Measurements from ENCODE around the gene PRR15.

PRR15 gene

DNA sequence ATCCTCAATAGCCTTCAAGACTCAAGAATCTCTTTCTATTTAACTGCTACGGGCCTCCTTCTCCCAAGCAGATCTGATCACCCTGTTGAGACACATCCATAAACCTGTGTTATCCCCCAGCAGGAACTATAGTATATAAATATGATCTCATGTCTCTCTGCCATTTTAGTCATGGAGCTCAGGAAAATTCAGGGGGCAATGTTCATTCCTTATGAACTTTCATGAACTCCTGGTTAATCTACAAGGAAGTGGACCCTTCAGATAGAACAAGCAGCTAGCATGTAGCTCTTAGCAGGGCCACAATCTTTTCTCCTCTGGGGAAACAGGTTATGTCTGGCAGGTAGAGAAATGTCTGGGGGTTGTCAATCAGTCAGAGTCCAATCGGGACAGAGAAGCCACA is 8.9 kb downstream of the PRR15 start:
- no peak for DNase-seq

DNA sequence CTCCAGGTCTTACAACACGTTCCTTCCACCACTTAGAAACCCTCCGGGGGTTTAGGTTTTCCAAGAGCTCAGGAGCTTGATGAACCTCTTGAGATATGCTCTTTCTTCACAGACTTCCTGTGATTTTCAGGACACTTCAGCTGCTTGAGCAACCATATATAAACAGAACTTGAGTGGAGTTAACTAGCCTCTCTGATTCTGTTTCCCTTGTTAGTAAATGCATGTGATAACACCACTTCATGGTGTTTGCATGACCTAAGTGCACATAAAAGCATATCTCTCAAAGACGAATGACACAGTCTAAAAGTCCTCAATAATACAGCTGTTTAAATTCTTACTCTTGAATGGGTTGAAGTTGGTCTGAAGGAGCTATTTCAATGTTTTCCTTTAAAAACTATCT is 9.9 kb downstream of the PRR15 start:
- DNase-seq, result no peak

DNA sequence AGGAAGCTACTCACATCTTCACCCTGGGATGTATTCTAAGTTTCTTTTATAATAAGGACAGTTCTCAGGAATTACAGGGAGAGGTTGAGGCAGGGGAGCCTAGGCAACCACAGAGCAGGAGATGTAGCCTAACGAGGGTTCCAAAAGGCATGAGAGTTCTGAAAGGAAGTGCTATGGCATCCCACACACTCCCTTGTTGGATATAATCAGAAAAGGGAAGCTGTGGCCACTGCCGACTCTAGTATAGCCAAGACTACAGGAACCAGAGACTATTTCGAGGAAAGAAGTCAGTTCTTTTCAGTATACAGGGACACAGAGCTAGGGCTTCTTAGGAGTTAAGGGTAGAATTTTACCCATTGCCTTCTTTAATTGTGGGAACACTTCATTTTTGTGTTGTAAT is 11.0 kb downstream of the PRR15 start:
- no peak for DNase-seq

DNA sequence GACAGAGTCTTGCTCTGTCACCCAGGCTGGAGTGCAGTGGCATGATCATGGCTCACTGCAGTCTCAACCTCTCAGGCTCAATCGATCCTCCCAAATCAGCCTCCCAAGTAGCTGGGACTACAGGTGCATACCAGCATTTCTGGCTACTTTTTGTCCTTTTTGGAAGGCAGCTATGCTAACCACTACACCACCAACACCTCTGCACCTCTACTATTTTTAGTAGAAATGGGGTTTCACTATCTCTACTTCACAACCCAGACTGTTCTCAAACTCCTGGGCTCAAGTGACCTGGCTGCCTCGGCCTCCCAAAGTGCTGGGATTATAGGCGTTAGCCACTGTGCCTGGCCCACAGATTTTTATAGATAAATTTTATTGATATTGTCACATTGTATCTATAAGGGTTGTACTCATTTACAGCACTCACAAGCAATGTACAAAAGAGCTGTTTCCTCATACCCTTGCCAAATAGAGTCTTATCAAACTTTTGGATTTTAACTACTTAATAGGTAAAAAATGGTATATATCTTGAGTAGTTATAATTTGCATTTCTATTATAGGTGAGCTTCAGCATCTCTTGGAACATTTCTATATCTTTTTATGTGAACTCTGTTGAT is 23.7 kb downstream of the PRR15 start:
- DNase-seq, result no peak

DNA sequence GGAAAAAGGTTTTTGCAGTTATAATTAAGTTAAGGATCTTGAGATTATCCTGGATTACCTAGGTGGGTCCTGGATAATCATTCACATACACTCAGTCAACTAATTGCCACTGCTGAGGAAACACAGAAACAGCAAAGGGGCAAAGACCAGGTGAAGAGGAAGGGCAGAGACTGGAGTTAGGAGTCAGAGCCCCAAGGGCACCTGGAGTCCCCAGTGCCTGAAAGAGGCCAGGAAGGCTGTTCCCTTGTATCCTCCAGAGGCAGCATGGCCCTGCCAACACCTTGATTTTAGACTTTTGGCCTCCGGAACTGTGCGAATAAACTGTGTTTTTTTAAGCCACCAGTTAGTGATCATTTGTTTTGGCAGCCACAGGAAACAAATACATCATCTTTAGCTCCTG is 24.6 kb downstream of the PRR15 start:
- DNase-seq, result no peak

DNA sequence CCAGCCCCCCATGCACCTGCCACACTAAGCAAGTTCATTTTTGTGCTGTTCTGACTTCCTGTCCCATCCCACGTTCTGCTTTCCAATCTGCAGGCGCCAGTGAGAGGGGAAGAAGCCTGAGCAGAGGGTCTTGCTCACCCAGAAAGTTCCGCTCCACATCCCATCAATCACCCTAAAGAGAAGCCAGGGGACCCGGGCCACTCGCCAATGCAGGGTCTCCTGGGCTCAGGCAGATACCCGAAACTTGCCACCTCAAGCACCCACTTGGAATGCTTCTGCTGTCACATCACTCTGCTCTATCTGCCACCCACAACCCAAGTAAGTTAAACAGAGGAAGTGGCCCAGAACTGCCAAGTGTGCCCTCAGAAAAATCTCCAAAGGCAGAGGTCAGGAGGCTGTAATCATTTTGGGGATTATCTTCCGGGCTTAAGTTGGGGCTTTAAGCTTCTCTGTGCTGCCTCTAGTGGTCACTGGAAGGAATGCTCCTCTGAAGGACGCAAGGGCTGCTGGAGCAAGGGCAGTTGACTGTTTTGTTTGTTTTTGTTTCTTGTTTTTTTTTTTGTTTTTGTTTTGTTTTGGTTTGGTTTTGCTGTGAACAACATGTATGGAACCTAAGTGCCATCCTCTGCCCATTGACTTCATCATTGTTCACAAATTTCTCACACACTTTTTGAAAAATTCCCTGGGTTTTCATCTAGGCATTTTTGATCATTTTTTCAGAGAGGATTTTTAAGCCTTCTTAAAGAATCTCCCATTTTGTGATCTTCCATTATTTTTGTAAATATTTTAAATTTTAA is 25.5 kb downstream of the PRR15 start:
- DNase-seq, result no peak

DNA sequence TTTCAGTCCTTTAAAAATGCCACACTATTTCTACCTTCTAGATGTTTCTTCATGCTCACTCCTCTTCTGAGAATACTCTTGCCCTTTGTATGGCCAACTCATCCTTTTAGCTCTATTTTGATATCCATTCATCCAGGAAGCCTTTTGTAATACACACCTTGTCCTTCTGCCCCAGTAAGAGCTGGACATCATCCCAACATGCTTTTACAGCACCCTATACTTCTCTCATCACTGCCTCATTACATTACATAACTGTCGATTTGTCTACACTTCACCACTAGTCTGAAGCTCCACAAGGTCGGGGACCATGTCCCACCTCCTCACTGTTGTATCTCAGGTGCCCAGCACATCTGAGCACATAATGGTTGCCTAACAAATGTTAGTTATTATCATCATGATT is 29.2 kb downstream of the PRR15 start:
- no peak for DNase-seq

DNA sequence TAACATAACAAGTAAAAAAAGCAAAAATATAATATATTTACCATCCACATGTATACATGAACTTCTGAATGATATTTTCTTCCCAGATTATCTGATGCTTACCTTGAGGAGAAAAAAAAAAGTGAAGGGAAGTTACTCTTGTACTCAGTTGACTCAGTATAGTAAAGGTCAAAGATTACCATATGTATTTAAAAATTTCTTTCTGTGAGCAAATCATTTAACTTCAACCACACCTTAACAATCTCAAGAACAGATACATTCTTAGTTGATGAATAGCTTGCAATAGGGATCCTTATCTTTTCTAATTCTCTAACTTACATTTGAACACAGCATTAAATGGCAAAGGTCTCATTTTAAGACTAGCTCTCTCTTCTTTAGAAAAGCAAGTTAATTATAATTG is 29.8 kb downstream of the PRR15 start:
- DNase-seq, result no peak

DNA sequence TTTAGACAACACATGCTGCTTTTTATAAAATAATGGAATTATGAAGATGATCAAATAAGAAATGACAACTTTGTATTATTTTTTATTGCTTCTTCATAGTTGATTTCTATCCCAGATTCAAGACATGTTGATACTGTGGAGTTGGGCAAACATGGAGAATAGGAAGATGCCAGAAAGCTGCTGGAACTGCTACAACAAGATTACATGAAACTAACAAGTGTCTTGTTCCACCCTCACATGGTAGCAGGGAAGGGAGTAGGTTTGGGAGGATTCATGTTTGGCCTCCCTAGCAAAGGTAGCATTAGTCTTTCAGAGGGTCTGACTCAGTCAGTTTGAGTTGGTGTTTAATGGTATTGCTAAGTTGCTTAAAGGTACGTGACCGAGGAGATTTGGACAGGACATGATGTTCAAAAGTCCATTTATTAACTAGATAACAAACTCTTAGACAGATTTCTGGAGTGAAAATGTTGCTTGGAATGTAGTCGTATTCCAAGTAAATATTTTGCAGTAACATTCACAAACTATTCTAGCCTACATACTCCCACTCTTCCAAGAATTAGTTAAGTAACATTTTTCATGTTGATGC is 33.1 kb downstream of the PRR15 start:
- DNase-seq, result no peak

DNA sequence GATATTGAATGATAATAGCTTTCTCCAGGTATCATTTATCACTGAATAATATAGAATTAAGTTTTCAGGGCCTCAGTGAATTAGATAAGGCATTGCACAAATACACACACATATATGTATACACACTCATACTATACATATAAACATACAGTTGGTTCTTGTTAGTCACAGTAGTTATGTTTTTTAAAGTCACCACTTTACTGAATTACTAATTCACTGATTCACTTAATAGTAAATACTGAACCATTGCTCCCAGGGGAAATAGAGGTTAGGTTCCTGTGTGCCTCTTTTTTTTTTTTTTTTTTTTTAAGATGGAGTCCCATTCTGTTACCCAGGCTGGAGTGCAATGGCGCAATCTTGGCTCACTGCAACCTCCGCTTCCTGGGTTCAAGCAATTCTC is 33.6 kb downstream of the PRR15 start:
- DNase-seq, result no peak

DNA sequence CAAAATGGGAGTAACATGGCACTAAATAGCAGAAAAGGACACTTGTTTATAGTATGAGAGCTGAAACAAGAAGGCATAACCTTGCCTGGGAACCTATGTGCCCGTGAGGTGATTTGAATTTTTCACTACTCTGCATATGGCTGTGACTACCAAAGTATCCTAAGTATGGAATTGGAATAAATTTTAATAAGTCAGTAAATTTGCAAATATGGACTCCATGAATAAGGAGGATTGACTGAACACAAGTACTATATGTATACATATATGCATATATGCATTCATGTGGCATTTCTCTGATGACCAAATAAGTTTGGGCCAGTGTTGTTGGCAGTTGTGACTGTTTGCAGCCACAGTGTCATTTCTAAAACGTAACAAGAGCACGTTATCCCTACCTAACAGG is 34.5 kb downstream of the PRR15 start:
- DNase-seq, result no peak

DNA sequence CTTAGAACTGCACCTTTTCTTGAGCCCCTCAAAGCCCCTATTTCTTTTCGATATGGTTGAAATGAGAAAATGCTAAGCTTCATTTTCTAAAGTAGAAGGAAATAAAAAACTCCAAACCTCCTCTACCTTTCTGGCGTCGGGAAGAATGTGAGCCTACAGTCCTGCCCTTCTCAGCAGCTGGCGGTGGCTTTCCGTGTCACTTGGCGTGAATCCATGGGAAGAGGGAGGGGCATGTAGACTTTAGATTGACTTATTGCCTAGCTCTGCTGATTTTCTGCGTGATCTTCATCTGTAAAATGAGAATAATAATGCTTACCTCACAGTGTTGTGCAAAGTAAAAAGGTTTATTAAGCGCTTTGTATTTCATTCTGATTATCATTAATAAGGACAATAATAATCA is 35.0 kb downstream of the PRR15 start:
- DNase-seq, result no peak

DNA sequence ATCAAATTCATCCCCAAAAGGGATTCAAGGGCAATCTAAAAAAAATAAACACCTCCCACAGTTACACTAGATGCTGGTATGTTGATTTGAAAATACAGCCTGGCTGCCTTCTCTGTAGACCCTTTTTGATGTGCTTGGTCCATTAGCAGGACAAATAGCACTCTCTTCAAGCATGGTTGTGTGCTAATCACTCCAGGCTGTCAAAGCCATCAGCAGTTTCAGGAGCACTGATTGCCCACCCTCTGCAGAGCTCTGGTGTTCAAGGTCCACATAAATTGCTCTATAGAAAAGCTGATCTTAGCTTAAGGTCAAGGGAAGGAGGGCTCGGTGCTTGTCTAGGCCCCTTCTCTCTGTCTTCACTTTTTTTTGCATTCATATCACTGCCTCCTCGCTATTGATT is 35.4 kb downstream of the PRR15 start:
- DNase-seq, result no peak

DNA sequence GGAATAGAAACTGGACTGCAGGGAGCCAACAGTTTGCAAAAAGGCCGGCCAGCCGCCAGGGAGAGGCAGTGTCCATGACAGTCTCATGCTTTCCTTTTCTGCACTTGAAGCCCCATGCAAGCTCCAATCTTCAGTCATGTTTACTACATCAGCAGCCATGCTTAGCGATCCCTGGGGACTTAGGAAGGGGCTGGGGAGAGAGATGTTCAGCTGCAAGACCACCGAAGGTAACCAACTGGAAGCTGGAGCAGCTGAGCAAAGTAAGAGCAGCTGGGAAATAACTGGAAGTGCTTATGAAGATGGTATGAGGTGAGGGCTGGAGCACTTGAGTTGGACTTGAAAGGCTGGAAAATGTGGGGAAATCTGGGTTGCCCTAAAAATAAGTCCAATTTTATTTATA is 37.0 kb downstream of the PRR15 start:
- DNase-seq, result no peak

DNA sequence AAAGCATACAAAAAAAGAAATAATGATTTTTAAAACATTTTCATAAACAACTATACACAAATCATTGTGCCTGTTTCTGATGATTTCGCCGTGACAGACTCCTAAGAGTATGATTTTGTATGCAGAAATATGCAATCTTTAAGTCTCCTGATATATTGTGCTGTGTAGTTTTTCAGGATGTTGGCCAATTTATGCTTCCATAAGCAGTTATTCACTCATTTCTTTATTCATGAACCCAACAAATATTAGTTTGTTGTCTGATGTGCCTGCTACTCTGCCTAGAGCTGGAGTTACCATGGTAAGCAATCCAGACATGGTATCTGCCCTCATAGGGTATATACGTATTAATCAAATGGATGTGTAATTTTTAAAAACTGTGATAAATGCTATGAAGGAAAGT is 40.4 kb downstream of the PRR15 start:
- no peak for DNase-seq

DNA sequence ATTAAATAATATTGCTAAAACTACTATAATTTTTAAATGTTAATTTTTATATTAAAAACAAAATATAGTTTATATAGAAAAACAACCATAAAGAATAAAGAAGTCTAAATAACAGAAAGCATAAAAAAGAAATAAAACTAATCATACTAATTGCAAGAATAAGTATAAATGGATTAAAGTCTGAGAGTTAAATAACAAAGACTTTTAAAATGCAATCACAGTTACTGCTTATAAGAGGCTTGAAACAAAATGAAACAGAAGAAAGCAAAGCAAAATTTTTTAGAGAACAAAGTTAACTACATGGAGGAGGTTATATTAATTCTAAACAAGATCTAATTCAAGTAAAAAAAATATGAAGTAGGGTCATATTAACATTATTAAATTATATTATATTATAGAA is 41.1 kb downstream of the PRR15 start:
- no peak for DNase-seq

DNA sequence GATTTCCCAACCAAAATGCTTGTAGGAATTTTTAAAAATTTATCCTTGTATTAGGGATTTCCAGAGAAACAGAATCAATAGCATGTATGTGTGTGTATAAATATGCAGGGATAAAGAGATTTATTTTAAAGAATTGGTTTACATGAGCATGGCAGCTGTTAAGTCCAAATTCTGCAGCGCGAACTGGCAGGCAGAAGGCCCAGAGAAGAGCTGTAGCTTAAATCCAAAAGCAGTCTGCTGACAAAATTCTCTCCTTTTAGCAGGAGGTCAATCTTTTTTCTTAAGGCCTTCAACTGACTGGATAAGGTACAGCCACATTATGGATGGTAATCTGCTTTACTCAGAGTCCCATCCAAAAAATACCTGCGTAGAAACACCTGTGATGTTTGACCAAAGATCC is 42.0 kb downstream of the PRR15 start:
- no peak for DNase-seq

DNA sequence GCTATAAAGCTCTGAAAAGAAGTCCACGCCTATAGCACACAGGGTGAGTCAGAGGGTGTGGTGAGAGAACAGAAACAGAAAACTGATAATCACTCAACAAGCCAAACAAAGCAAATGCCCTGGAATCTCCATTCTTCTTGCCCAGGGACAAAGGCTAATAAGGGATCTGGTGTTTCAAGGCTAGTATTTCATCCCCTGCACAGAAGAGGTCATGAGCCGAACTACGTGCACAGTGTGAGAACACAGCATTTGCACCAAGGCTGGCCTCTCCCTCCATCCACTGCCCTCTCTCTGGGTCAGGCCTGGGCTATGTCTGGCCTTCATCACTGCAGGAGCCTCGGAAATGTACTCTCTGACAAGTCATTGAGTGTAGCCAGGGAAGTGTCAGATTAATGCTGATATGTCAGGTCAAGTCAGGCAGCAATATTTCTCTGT is 42.7 kb downstream of the PRR15 start:
- no peak for DNase-seq

DNA sequence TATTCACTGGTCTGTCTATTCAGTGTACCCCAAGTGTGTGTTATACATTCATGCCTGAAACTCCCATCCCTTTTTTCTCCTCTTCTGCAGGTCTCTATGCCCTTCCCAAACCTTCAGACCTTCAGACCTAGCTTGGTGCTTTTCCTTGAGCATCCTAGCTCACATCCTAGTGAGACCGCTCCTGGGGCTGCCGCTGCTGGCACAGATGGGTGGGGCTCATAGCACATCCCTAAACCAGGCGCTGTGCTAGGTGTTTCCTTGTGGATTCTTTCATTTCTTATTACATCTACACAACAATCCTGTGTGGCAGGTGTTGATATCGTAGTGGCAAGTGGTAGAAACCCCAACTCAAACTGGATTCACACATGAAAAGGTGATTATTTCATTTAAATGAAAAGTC is 43.2 kb downstream of the PRR15 start:
- no peak for DNase-seq

DNA sequence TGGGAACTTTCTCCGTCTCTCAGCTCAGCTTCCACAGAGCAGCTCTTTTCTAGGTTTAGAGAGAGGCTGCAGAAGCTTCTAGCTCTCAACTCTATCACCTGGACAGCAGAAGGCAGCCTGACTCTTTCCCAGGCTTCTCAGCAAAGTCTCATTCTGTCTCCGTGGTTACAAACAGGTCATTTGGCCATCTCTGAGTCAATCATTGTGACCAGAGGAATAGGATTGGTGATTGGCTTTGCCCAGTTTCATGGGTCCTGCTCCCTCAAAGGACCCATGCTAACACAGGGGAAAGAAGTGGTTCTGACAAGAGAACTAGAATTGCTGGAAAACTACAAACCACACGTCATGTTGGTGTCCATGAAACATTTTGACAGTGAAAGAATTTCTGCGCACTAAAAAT is 43.6 kb downstream of the PRR15 start:
- no peak for DNase-seq

DNA sequence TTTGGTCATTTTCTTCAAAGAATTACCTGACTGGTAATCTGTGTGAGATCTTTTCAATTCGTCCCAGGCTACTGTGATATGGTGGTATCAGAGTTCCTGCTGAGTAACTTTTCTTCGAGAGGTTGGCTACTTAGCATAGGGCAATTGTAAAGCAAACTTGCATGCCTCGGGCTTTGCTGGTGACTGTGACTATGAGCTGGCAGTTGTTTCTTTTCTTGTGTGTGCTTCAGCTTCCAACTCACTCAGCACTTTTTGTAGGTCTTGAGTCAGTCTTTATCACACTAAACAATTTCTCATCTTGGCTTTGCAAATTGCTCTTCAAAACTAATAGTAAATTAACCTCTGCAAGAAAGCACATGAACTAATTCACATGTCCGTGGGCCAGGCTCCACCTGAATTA is 44.3 kb downstream of the PRR15 start:
- DNase-seq, result no peak

DNA sequence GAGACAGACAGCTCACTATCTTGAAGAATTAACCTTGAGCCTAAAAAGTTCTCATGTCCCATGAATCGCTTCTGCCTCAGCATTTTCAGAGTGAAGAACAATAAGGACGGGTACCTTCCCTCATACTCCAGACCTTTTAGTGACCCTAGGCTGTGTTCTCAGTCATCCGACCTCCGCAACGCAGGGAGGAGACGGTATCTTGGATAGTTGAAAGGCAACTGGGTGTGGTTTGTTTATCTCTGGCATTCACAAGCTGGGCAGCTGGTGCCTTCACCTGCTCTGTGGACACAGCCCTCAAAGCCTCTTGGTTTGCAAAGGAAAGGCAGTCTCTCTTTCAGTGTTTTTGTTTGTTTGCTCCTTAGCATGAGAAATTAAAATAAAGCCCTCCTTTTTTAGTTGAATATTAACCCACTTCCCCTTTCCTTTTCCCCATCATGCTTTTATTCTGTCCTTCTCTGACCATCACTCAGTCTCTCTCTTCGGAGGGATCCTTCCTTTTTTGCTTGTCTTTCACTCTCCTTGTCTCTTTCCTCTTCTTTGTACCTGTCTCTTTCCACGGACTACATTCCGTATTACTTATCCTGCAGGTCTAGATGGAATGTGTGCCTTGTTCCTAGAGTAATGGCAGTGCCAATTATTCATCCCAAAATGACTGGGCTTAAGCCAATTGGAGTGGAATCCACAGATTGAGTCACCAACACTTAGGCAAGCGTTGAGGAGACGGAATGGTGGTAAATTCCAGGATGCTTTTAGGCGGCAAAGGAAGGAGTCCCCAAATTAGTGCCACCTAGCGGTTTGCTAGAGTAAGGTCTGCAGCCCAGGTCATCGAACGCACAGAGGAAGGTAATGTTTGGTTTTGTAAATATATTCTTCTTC is 45.8 kb downstream of the PRR15 start:
- DNase-seq, result no peak

DNA sequence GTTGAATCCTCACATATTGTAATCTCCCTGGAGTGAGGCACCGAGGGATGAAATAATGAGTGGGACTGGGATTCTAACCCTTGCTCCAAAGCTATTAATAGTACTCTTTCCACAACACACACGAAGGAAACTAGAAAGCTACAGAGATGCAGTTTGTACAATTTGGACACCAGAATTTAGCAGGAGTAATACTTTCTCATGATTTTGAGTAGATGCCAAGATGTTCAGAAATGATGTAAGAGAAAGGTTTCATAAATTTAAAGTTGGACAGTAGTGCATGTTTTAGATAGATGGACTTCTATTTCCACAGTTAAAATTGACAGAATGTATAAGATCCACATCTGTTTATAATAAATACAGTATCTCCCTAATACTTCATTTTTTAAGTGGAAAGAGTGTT is 46.5 kb downstream of the PRR15 start:
- no peak for DNase-seq

All from stimulated activated naive CD4-positive, alpha-beta T cell treated with Interleukin-2 at 50 U/mL for 16 hours (primary cell).